HEK293 (cell line): ENCODE results near the gene SOHLH2.
A peak's percentile ranks its signal among the peaks of the same experiment; 100 is the strongest.

Source experiments
- AEBP2 ChIP-seq: fragments of 450-650 bp; formaldehyde crosslinking; IDR thresholded peaks from 2 replicates; pipeline ENCODE4 v1.5.1; 2016; ENCODE audit warnings: missing biosample characterization, missing genetic modification characterization, borderline replicate concordance
- BCL11A ChIP-seq: fragments of 450-650 bp; formaldehyde crosslinking; IDR thresholded peaks from 2 replicates; pipeline ENCODE4 v1.5.1; 2016; ENCODE audit warnings: low read depth, missing biosample characterization, missing genetic modification characterization
- CTCF ChIP-seq: fragments of 450-650 bp; formaldehyde crosslinking; IDR thresholded peaks from 2 replicates; pipeline ENCODE4 v1.5.1; 2016; ENCODE audit warnings: missing biosample characterization, missing genetic modification characterization
- EGR2 ChIP-seq: fragments of 450-650 bp; formaldehyde crosslinking; IDR thresholded peaks from 2 replicates; pipeline ENCODE4 v1.5.1; 2016; ENCODE audit warnings: low read depth, missing biosample characterization, missing genetic modification characterization
- ELK4 ChIP-seq: IDR thresholded peaks from 2 replicates; pipeline ENCODE4 v1.6.1; 2011; ENCODE audit warnings: mild to moderate bottlenecking, low read depth, low read length, borderline replicate concordance
- FEZF1 ChIP-seq: fragments of 450-650 bp; formaldehyde crosslinking; IDR thresholded peaks from 2 replicates; pipeline ENCODE4 v1.5.1; 2016; ENCODE audit warnings: missing biosample characterization, missing genetic modification characterization
- HOXA7 ChIP-seq: sonication (generic); formaldehyde crosslinking; IDR thresholded peaks from 2 replicates; pipeline ENCODE4 v1.8.1; 2022; ENCODE audit warnings: missing genetic modification reagents, borderline replicate concordance
- HOXD13 ChIP-seq: sonication (generic); formaldehyde crosslinking; IDR thresholded peaks from 2 replicates; pipeline ENCODE4 v1.8.0; 2022; ENCODE audit warnings: missing genetic modification reagents, borderline replicate concordance
- KLF16 ChIP-seq: fragments of 450-650 bp; formaldehyde crosslinking; IDR thresholded peaks from 2 replicates; pipeline ENCODE4 v1.5.1; 2017; ENCODE audit warnings: missing biosample characterization, missing genetic modification characterization
- KLF9 ChIP-seq: fragments of 450-650 bp; formaldehyde crosslinking; IDR thresholded peaks from 2 replicates; pipeline ENCODE4 v1.5.1; 2016; ENCODE audit warnings: missing biosample characterization, missing genetic modification characterization, low read depth
- PRDM2 ChIP-seq: fragments of 450-650 bp; formaldehyde crosslinking; IDR thresholded peaks from 2 replicates; pipeline ENCODE4 v1.5.1; 2016; ENCODE audit warnings: missing biosample characterization, missing genetic modification characterization, borderline replicate concordance
- SP2 ChIP-seq: fragments of 450-650 bp; formaldehyde crosslinking; IDR thresholded peaks from 2 replicates; pipeline ENCODE4 v1.5.1; 2016; ENCODE audit warnings: missing biosample characterization, missing genetic modification characterization
- TCF7L2 ChIP-seq: IDR thresholded peaks from 2 replicates; pipeline ENCODE4 v1.6.1; 2011; ENCODE audit warnings: low read depth, mild to moderate bottlenecking, inconsistent platforms, low read length, moderate library complexity, borderline replicate concordance
- WT1 ChIP-seq: fragments of 450-650 bp; formaldehyde crosslinking; IDR thresholded peaks from 2 replicates; pipeline ENCODE4 v1.5.1; 2016; ENCODE audit warnings: missing biosample characterization, missing genetic modification characterization
- ZEB2 ChIP-seq: fragments of 450-650 bp; formaldehyde crosslinking; IDR thresholded peaks from 2 replicates; pipeline ENCODE4 v1.5.1; 2016; ENCODE audit warnings: missing biosample characterization, missing genetic modification characterization
- ZFHX2 ChIP-seq: fragments of 450-650 bp; formaldehyde crosslinking; conservative IDR thresholded peaks from 2 replicates; pipeline ENCODE4 v1.5.1; 2016; ENCODE audit warnings: missing biosample characterization, missing genetic modification characterization
- ZFP3 ChIP-seq: fragments of 450-650 bp; formaldehyde crosslinking; IDR thresholded peaks from 2 replicates; pipeline ENCODE4 v1.5.1; 2016; ENCODE audit warnings: low read depth, missing biosample characterization, missing genetic modification characterization
- ZNF10 ChIP-seq: fragments of 450-650 bp; formaldehyde crosslinking; IDR thresholded peaks from 2 replicates; pipeline ENCODE4 v1.5.1; 2017; ENCODE audit warnings: missing biosample characterization, missing genetic modification characterization
- ZNF121 ChIP-seq: fragments of 450-650 bp; formaldehyde crosslinking; IDR thresholded peaks from 2 replicates; pipeline ENCODE4 v1.5.1; 2016; ENCODE audit warnings: missing biosample characterization, missing genetic modification characterization
- ZNF184 ChIP-seq: fragments of 450-650 bp; IDR thresholded peaks from 2 replicates; pipeline ENCODE4 v1.5.1; 2018; ENCODE audit warnings: missing biosample characterization, mild to moderate bottlenecking, missing genetic modification characterization
- ZNF221 ChIP-seq: fragments of 450-650 bp; formaldehyde crosslinking; IDR thresholded peaks from 2 replicates; pipeline ENCODE4 v1.5.1; 2017; ENCODE audit warnings: missing biosample characterization, missing genetic modification characterization, borderline replicate concordance
- ZNF274 ChIP-seq, 2 experiments: fragments of 200-500 bp in 1 of 2; fragments of 450-650 bp in 1 of 2; sonication (Bioruptor generic) in 1 of 2; formaldehyde crosslinking in 1 of 2; IDR thresholded peaks; 2 replicates each; pipeline versions ENCODE4 v1.5.1 to v1.6.1; 2014 to 2016; ENCODE audit warnings: borderline replicate concordance in 1 of 2, inconsistent platforms in 1 of 2, low read length in 1 of 2, missing biosample characterization in 1 of 2, missing genetic modification characterization in 1 of 2
- ZNF423 ChIP-seq: fragments of 450-650 bp; formaldehyde crosslinking; IDR thresholded peaks from 2 replicates; pipeline ENCODE4 v1.5.1; 2016; ENCODE audit warnings: missing biosample characterization, missing genetic modification characterization
- ZNF664 ChIP-seq: fragments of 450-650 bp; formaldehyde crosslinking; IDR thresholded peaks from 2 replicates; pipeline ENCODE4 v1.5.1; 2016; ENCODE audit warnings: missing biosample characterization, missing genetic modification characterization
- ZNF677 ChIP-seq: fragments of 450-650 bp; IDR thresholded peaks from 2 replicates; pipeline ENCODE4 v1.5.0; 2018; ENCODE audit warnings: missing biosample characterization, mild to moderate bottlenecking, missing genetic modification characterization, moderate library complexity
- ZNF830 ChIP-seq: fragments of 450-650 bp; IDR thresholded peaks from 2 replicates; pipeline ENCODE4 v1.5.0; 2018; ENCODE audit warnings: missing biosample characterization, missing genetic modification characterization, low read depth, mild to moderate bottlenecking, moderate library complexity
- ZXDB ChIP-seq: fragments of 450-650 bp; formaldehyde crosslinking; IDR thresholded peaks from 2 replicates; pipeline ENCODE4 v1.5.1; 2016; ENCODE audit warnings: missing biosample characterization, missing genetic modification characterization
- TF ChIP-seq, protein P1 (sequence below): fragments of 450-650 bp; IDR thresholded peaks from 2 replicates; pipeline ENCODE4 v1.5.1; 2018; ENCODE audit warnings: missing biosample characterization, missing genetic modification characterization

The SOHLH2 gene

GRCh38 chr13:36131222-36131930, 83.0 kb downstream of the SOHLH2 start, which contains the start of gene DCLK1 (continued):
- TF ChIP-seq ELK4, result no peak
- TF ChIP-seq ZNF121 (tag by site-specific recombination), result no peak
- TF ChIP-seq HOXD13 (CRISPR knock-in tag), result no peak
- TF ChIP-seq ZFP3, result no peak
- no peak for TF ChIP-seq ZNF830 (tag by site-specific recombination)
- no peak for TF ChIP-seq TCF7L2
- no peak for TF ChIP-seq ZNF221 (tag by site-specific recombination)
- TF ChIP-seq KLF16 (tag by site-specific recombination), result no peak
- TF ChIP-seq ZNF10, result no peak
- no peak for TF ChIP-seq HOXA7 (CRISPR knock-in tag)
- TF ChIP-seq ZNF184 (tag by site-specific recombination), result no peak
- TF ChIP-seq ZNF677, result no peak
- TF ChIP-seq AEBP2, result no peak
- no peak for TF ChIP-seq ZNF274 (IDR thresholded peaks at IDR 0.05; ENCODE audit: low read length)
- TF ChIP-seq ZNF274 (tag by site-specific recombination; IDR thresholded peaks at IDR 0.05; ENCODE audit: borderline replicate concordance), result no peak
- TF ChIP-seq EGR2 (tag by site-specific recombination), result peak; percentile 95
- TF ChIP-seq ZNF423 (tag by site-specific recombination), result 0 out of 2 replicates have a peak, but pooled peaks have one; percentile 24
- TF ChIP-seq SP2 (tag by site-specific recombination), result peak; percentile 43; the same call in 1 of the 2 replicates
- 0 out of 2 replicates have a peak, but pooled peaks have one; percentile 23 for TF ChIP-seq ZEB2
- peak; percentile 96 for TF ChIP-seq ZFHX2 (tag by site-specific recombination)
- TF ChIP-seq KLF9 (tag by site-specific recombination), result peak; percentile 86
- no peak; the same call in 1 of the 2 replicates for TF ChIP-seq FEZF1
- TF ChIP-seq BCL11A (tag by site-specific recombination), result no peak
- TF ChIP-seq CTCF (tag by site-specific recombination), result peak; percentile 30; the same call in 1 of the 2 replicates
- TF ChIP-seq ZNF664 (tag by site-specific recombination), result no peak
- no peak for TF ChIP-seq ZXDB
- TF ChIP-seq, protein P1, sequence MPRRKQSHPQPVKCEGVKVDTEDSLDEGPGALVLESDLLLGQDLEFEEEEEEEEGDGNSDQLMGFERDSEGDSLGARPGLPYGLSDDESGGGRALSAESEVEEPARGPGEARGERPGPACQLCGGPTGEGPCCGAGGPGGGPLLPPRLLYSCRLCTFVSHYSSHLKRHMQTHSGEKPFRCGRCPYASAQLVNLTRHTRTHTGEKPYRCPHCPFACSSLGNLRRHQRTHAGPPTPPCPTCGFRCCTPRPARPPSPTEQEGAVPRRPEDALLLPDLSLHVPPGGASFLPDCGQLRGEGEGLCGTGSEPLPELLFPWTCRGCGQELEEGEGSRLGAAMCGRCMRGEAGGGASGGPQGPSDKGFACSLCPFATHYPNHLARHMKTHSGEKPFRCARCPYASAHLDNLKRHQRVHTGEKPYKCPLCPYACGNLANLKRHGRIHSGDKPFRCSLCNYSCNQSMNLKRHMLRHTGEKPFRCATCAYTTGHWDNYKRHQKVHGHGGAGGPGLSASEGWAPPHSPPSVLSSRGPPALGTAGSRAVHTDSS (tag by site-specific recombination), result peak; percentile 84
- peak; percentile 47; the same call in 1 of the 2 replicates for TF ChIP-seq WT1 (tag by site-specific recombination)
- no peak for TF ChIP-seq PRDM2 (tag by site-specific recombination)
